C4-2B (cell line): ENCODE results near the gene MMP25.

Experiments
- CTCF ChIP-seq: fragments of 450-650 bp; conservative IDR thresholded peaks from 2 replicates; pipeline ENCODE4 v1.5.1; 2017; ENCODE audit warnings: mild to moderate bottlenecking
- ZFX ChIP-seq: fragments of 450-650 bp; IDR thresholded peaks from 2 replicates; pipeline ENCODE4 v1.6.1; 2017

- TF ChIP-seq CTCF (no peak), ZFX (no peak)
These were observed 23.0 kb upstream of the MMP25 start for GRCh38 chr16:3023415-3023668.
